HL-60 (cell line): Measurements from ENCODE around the gene SOWAHA.
"Not testable (repeated sequence)": the region's sequence is repeated elsewhere in the genome, so short reads cannot be mapped to it uniquely, and the experiment has no call there.

ENCODE experiments used
- GABPA ChIP-seq: IDR thresholded peaks from 2 replicates; pipeline ENCODE4 v1.6.1; 2012; ENCODE audit warnings: low read depth
- POLR2AphosphoS5 ChIP-seq: IDR thresholded peaks from 2 replicates; pipeline ENCODE4 v1.6.1; 2012; ENCODE audit warnings: low read depth
- SPI1 ChIP-seq: IDR thresholded peaks from 2 replicates; pipeline ENCODE4 v1.6.1; 2012; ENCODE audit warnings: low read depth, mild to moderate bottlenecking, borderline replicate concordance
- TF ChIP-seq, protein P1 (sequence below): IDR thresholded peaks from 2 replicates; pipeline ENCODE4 v1.6.1; 2012; ENCODE audit warnings: low read depth; ENCODE audit not compliant: insufficient replicate concordance
- TF ChIP-seq, protein P2 (sequence below): IDR thresholded peaks from one replicate; pipeline ENCODE4 v1.5.1; 2011; ENCODE audit warnings: low read length, control low read depth, inconsistent platforms; ENCODE audit not compliant: insufficient read depth

DNA sequence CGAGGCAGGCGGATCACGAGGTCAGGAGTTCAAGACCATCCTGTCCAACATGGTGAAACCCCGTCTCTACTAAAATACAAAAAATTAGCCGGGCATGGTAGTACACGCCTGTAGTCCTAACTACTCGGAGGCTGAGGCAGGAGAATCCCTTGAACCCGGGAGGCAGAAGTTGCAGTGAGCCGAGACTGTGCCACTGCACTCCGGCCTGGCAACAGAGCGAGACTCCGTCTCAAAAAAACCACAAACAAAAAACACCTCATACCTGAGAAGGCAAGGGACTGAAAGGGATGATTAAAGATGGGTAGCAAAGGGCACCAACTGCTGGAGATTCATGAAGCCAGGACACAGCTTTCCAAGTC lies 6.3 kb upstream of the SOWAHA start:
- TF ChIP-seq, protein P1, sequence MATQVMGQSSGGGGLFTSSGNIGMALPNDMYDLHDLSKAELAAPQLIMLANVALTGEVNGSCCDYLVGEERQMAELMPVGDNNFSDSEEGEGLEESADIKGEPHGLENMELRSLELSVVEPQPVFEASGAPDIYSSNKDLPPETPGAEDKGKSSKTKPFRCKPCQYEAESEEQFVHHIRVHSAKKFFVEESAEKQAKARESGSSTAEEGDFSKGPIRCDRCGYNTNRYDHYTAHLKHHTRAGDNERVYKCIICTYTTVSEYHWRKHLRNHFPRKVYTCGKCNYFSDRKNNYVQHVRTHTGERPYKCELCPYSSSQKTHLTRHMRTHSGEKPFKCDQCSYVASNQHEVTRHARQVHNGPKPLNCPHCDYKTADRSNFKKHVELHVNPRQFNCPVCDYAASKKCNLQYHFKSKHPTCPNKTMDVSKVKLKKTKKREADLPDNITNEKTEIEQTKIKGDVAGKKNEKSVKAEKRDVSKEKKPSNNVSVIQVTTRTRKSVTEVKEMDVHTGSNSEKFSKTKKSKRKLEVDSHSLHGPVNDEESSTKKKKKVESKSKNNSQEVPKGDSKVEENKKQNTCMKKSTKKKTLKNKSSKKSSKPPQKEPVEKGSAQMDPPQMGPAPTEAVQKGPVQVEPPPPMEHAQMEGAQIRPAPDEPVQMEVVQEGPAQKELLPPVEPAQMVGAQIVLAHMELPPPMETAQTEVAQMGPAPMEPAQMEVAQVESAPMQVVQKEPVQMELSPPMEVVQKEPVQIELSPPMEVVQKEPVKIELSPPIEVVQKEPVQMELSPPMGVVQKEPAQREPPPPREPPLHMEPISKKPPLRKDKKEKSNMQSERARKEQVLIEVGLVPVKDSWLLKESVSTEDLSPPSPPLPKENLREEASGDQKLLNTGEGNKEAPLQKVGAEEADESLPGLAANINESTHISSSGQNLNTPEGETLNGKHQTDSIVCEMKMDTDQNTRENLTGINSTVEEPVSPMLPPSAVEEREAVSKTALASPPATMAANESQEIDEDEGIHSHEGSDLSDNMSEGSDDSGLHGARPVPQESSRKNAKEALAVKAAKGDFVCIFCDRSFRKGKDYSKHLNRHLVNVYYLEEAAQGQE = not testable (repeated sequence)
- TF ChIP-seq GABPA, POLR2AphosphoS5, SPI1: not testable (repeated sequence)
- TF ChIP-seq, protein P2, sequence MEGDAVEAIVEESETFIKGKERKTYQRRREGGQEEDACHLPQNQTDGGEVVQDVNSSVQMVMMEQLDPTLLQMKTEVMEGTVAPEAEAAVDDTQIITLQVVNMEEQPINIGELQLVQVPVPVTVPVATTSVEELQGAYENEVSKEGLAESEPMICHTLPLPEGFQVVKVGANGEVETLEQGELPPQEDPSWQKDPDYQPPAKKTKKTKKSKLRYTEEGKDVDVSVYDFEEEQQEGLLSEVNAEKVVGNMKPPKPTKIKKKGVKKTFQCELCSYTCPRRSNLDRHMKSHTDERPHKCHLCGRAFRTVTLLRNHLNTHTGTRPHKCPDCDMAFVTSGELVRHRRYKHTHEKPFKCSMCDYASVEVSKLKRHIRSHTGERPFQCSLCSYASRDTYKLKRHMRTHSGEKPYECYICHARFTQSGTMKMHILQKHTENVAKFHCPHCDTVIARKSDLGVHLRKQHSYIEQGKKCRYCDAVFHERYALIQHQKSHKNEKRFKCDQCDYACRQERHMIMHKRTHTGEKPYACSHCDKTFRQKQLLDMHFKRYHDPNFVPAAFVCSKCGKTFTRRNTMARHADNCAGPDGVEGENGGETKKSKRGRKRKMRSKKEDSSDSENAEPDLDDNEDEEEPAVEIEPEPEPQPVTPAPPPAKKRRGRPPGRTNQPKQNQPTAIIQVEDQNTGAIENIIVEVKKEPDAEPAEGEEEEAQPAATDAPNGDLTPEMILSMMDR = not testable (repeated sequence)
